ENCODE measurements around the gene BRD3OS.
A peak's percentile ranks its signal among the peaks of the same experiment; 100 is the strongest.
"Not testable (repeated sequence)": the region's sequence is repeated elsewhere in the genome, so short reads cannot be mapped to it uniquely, and the experiment has no call there.

BRD3OS gene

DNA sequence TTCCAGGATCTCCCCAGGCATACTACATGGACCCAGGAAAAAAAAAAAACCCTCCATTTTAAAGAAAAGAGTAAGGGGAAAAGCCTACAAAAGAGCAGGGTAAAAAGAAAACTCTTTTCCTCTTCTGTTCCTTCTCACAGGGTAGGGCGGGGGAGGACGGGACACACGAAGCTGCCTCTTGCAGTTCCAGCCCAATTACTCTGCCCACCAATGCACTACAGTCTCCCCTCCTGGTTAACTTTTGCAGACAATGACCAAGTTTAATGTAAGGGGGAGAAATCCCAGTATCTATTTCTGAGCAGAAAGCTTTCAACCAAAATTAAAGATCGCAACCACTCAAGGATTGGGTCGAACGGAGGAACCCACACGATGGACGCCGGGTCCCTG, 41.2 kb downstream of the BRD3OS start:
- no peak for DNase-seq

DNA sequence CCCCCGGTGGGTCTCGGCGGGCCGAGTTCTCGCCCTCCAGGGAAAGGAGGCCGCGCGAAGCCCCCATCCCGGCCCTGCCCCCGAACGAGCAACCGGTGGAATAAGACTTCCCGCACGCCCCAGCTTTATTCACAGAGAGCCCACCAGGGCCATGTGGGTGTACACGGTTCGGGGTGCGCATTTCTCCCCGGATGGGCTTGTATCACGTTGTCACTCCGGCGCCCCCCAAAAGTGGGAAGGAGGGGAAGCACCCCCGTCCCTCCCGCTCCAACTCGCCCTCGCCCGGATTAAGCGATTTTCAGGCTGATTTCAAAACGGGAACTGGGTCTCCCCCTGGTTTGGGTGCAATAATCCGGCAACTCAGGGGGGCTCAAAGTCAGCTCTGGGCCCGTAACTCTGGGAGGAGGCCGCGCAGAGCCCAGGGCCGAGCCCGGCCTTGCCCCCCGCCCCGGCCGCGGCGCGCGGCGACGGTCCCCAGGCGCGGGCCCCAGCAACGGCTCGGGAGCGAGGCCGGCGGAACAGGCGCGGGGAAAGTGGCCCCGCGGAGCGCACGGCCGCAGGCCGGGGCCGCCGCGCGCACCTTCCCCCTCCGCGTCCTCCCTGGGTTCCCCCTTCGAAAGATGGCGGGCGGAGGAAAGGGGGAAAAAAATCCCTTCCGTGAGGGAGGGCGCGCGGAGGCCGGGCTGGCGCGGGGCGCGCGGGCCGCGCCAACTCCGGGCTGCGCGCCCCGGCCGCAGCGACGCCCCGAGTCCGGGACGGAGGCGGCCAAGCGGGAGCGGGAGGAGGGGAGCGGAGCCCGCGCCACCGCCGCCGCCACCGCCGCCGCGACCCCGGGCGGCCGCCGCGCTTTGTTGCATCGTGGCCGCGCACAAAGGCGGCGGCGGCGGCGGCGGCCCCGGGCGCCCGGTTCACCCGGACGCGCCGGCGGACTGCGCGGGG, 41.9 kb downstream of the BRD3OS start:
- DNase-seq = no peak

DNA sequence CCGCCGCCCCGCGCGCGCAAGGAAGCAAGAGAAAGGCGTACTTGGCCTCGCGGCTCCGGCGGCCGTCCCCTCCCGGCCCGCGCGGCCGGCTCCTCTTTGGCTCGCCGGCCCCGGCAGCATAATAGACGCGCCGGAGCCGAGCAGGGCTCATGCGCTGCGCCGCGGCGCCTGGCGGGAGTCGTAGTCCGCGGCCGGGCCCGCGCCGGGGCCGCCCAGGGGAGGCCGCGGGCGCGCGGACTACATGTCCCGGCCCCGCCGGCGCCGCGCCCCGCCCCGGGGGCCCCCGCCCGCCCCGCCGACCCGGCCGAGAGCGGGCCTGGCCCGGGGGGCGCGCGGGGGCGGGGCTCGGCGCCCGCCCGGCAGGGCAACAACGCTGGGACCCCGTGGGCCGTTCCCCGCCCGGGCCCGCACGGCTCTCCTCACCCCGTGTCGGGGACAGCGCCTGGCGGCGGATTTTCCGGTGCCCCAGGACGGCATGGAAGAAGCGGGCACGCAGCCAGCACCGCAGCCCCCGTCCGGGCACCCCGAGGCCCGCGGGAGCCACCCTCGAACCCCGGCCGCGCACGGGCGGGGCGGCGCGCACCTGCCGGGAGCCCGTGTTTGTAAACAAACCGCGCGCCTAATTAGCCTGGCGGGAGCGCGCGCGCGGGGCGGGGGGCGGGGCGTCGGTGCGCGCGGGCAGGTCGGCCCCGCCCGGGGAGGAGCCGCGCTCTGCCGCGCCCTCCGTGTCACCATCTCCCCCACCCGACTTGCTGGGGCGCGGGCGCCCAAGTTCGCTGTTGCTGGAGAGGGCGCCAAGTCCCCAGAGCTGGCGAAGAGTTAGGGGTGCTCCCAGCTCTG, 42.8 kb downstream of the BRD3OS start, which contains the start of gene BRD3:
Gene BRD3, minus strand, starts transcription at position 123 of the 840 bp plus-strand sequence. CDS start 14,549 bp downstream, outside the sequence.
- DNase-seq = peak; percentile 71

- DNase-seq = no peak
These were observed 43.6 kb downstream of the BRD3OS start for GRCh38 chr9:134068744-134069479.

DNA sequence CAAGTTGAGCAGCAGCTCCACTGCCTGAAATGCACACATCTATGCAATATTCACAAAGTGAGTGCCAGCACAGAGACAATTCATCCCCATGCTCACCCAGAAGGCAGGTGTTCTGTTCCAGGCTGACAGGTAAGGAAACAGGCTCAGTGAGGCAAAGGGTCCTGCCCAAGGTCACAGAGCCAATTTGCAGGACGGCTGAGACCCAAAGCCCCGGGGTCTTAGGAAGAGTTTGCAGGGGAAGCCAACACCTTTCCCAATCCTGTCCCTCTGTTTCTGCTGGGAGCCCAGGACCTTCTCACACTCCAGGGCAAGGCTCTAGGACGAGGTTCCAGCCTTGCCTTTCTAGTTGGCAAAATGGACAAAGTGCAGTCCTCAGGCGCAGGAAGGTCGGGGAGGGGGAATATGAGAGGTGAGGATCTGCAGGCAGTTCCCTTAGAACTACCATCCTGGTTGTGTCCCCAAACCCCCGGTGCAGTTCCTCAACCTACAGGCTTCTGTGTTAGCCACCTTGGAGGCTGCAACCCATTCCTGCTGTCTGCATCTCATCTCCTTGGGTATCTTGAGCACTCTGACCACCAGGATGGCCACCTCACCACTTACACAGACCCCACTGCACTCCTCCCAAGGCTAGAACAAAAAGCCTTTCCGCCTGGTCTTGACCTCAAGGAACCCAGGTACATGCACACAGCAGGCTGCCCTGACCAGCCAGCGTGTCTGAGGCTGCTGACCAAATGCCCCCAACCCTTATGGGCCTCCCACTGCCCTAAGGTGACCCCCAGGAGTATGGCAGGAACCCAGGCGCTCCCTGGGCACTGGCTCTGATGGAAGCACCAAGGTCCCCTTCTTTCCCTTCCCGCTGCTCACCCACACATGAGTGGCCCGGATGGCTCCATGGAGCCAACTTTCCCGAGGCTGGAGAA, 44.5 kb downstream of the BRD3OS start:
- DNase-seq = no peak

- no peak for DNase-seq
These were observed 45.9 kb downstream of the BRD3OS start for GRCh38 chr9:134071149-134071548.

GRCh38 chr9:134072683-134073082, 47.4 kb downstream of the BRD3OS start:
- DNase-seq = not testable (repeated sequence)

DNA sequence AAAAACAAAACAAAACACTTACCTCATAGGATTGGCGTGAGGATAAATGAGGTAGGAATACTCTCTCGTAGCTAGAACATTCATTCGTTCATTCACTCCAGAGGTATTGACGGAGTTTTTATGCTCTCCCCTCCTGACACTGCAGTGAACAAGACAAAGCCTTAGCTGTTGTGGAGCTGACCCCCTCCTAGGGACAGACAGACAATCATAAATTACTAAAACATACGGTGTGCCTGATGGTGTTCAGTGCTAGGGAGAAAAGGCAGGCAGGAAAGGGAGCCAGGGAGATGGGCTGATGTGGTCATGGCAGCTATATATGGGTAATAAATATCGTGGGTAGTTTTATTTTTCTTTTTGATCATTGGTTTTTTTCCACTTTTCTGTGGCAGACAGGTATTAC, 48.2 kb downstream of the BRD3OS start:
- no peak for DNase-seq

DNA sequence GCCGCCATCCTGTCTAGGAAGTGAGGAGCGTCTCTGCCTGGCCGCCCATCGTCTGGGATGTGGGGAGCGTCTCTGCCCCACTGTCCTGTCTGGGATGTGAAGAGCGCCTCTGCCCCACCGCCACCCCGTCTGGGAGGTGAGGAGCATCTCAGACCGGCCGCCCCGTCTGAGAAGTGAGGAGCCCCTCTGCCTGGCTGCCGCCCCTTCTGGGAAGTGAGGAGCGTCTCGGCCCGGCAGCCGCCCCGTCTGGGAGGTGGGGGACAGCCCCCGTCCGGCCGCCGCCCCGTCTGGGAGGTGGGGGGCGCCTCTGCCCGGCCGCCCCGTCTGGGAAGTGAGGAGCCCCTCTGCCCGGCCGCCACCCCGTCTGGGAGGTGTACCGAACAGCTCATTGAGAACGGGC, 50.4 kb downstream of the BRD3OS start:
- not testable (repeated sequence) for DNase-seq

DNA sequence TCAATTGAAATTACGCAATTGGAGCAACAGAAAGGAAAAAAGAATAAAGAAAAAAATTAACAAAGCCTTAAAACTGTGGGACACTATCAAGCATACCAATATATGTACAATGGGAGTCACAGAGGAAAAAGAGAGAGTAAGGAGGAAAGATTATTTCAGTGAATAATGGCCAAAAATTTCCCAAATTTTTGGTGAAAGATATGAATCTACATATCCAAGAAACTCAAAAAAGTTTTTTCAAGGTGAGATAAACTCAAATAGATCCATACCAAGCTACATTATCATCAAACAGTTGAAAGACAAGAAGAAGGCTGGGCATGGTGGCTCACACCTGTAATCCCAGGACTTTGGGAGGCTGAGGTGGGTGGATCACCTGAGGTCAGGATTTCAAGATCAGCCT, 51.4 kb downstream of the BRD3OS start:
- DNase-seq = no peak
